HCT116 (cell line): ENCODE results near the gene TMEM255A. TPM values are rescaled to one million over a fixed set of nuclear protein-coding genes. Genes with fewer than 3 reads are reported as not detected.

Experiments used
- ATAC-seq: fragments of 200-7000 bp; cut with Tn5 transposase; 2 replicates; pipeline ENCODE4 v1.9.1; 2020; ENCODE audit warnings: mild to moderate bottlenecking, moderate library complexity
- BruUV-seq: library from RNA; stranded (reverse); fragments of 400-500 nt; replicated peaks from 2 replicates; lab custom pipeline; 2021; lab: Mats Ljungman, UMichigan
- CTCF ChIA-PET: fragments of 300-600 bp; sonication (Branson Sonifier 250); formaldehyde crosslinking; loops from one replicate; lab custom pipeline; 2021; ENCODE audit warnings: antibody characterized with exemption; lab: Charles Lee
- POLR2A ChIA-PET: fragments of 300-600, 350-600 bp; sonication (Branson Sonifier 250); formaldehyde crosslinking; loops from one replicate; lab custom pipeline; 2021; ENCODE audit warnings: antibody characterized with exemption; lab: Charles Lee
- RAD21 ChIA-PET, 2 experiments: fragments of 300-600 bp; sonication (Branson Sonifier 250); formaldehyde crosslinking; loops; one replicate each; lab custom pipeline; 2023; ENCODE audit warnings: low total read pairs in 2 of 2; ENCODE audit not compliant: uncharacterized antibody in 2 of 2, unreplicated experiment in 2 of 2, low non-redundant PET in 1 of 2; lab: Charles Lee
- DNase-seq: peaks from one replicate; pipeline ENCODE4 v3.0.0-alpha.2; 2010; ENCODE audit warnings: low read depth, low spot score
- H2AFZ ChIP-seq: fragments of 200-600 bp; shearing (Covaris generic), sonication (generic); 2 replicates; pipeline ENCODE4 v1.6.1; 2017; ENCODE audit warnings: low read depth, mixed run types, mixed read lengths, antibody characterized with exemption, low read length; ENCODE audit not compliant: poor library complexity, severe bottlenecking
- H3K27ac ChIP-seq: 2 replicates; pipeline ENCODE4 v1.5.1; 2012; ENCODE audit warnings: low read depth, low read length
- H3K27me3 ChIP-seq: fragments of 200-600 bp; sonication (generic); 2 replicates; pipeline ENCODE4 v1.6.1; 2016; ENCODE audit warnings: mixed run types, low read length, mixed read lengths; ENCODE audit not compliant: insufficient read depth
- H3K36me3 ChIP-seq, 2 experiments: fragments of 200-500 bp in 1 of 2; fragments of 200-600 bp in 1 of 2; sonication (Bioruptor generic) in 1 of 2; sonication (generic) in 1 of 2; 2 replicates each; pipeline versions ENCODE4 v1.5.1 to v1.6.1; 2014 to 2016; ENCODE audit warnings: low read length in 2 of 2, inconsistent platforms in 1 of 2, mixed read lengths in 1 of 2, mixed run types in 1 of 2; ENCODE audit not compliant: insufficient read depth in 2 of 2, control insufficient read depth in 1 of 2
- H3K4me1 ChIP-seq, 2 experiments: fragments of 200-600 bp in 1 of 2; sonication (generic) in 1 of 2; 2 replicates each; pipeline versions ENCODE4 v1.5.1 to v1.6.1; 2012 to 2017; ENCODE audit warnings: low read length in 2 of 2, inconsistent platforms in 1 of 2, mild to moderate bottlenecking in 1 of 2, mixed read lengths in 1 of 2, mixed run types in 1 of 2, moderate library complexity in 1 of 2; ENCODE audit not compliant: insufficient read depth in 2 of 2, control insufficient read depth in 1 of 2
- H3K4me2 ChIP-seq: fragments of 200-600 bp; sonication (generic); 2 replicates; pipeline ENCODE4 v1.6.1; 2017; ENCODE audit warnings: mixed run types, low read length, mixed read lengths
- H3K4me3 ChIP-seq, 2 experiments: fragments of 200-600 bp in 1 of 2; sonication (generic) in 1 of 2; replicated peaks in 1 of 2; 2 replicates each; pipeline ENCODE4 v1.5.1; 2011 to 2016; ENCODE audit warnings: low read length in 2 of 2, control low read depth in 1 of 2, low read depth in 1 of 2, mild to moderate bottlenecking in 1 of 2, mixed read lengths in 1 of 2, mixed run types in 1 of 2
- H3K79me2 ChIP-seq: fragments of 200-600 bp; sonication (generic); 2 replicates; pipeline ENCODE4 v1.6.1; 2017; ENCODE audit warnings: mild to moderate bottlenecking, mixed run types, low read length, moderate library complexity, mixed read lengths; ENCODE audit not compliant: insufficient read depth
- H3K9ac ChIP-seq: fragments of 200-600 bp; sonication (generic); 2 replicates; pipeline ENCODE4 v1.6.1; 2016; ENCODE audit warnings: low read length, mixed read lengths
- H3K9me2 ChIP-seq: fragments of 200-600 bp; sonication (generic), shearing (Covaris generic); 2 replicates; pipeline ENCODE4 v1.6.1; 2017; ENCODE audit warnings: mixed run types, mild to moderate bottlenecking, moderate library complexity; ENCODE audit not compliant: insufficient read depth
- H3K9me3 ChIP-seq, 2 experiments: fragments of 200-500 bp in 1 of 2; fragments of 200-600 bp in 1 of 2; sonication (Bioruptor generic) in 1 of 2; sonication (generic) in 1 of 2; 2 replicates each; pipeline ENCODE4 v1.6.1; 2014 to 2017; ENCODE audit warnings: low read length in 2 of 2, mixed read lengths in 2 of 2, inconsistent platforms in 1 of 2, low read depth in 1 of 2, mild to moderate bottlenecking in 1 of 2, mixed run types in 1 of 2, moderate library complexity in 1 of 2; ENCODE audit not compliant: control insufficient read depth in 1 of 2, insufficient read depth in 1 of 2
- H4K20me1 ChIP-seq: fragments of 200-600 bp; sonication (generic), shearing (Covaris generic); 2 replicates; pipeline ENCODE4 v1.6.1; 2017; ENCODE audit warnings: mixed run types, mild to moderate bottlenecking, moderate library complexity; ENCODE audit not compliant: insufficient read depth
- CBX3 ChIP-seq: IDR thresholded peaks from 2 replicates; pipeline ENCODE4 v1.6.1; 2012; ENCODE audit warnings: low read depth
- CEBPB ChIP-seq: IDR thresholded peaks from 2 replicates; pipeline ENCODE4 v1.6.1; 2012; ENCODE audit warnings: low read depth
- EGR1 ChIP-seq: IDR thresholded peaks from 2 replicates; pipeline ENCODE4 v1.6.1; 2012; ENCODE audit warnings: low read depth
- ELF1 ChIP-seq: IDR thresholded peaks from 2 replicates; pipeline ENCODE4 v1.6.1; 2012; ENCODE audit warnings: low read depth, borderline replicate concordance
- EZH2 ChIP-seq: fragments of 200-600 bp; sonication (generic); IDR thresholded peaks from 2 replicates; pipeline ENCODE4 v1.6.1; 2017; ENCODE audit warnings: antibody characterized with exemption, mixed run types
- FOSL1 ChIP-seq: IDR thresholded peaks from 2 replicates; pipeline ENCODE4 v1.6.1; 2012; ENCODE audit warnings: low read depth
- POLR2A ChIP-seq: IDR thresholded peaks from 2 replicates; pipeline ENCODE4 v1.7.0; 2011; ENCODE audit warnings: borderline replicate concordance; ENCODE audit not compliant: insufficient read depth, insufficient read length; ENCODE audit errors: extremely low read depth
- POLR2AphosphoS5 ChIP-seq: IDR thresholded peaks from 2 replicates; pipeline ENCODE4 v1.6.1; 2011; ENCODE audit warnings: mild to moderate bottlenecking, low read depth, low read length, moderate library complexity
- RAD21 ChIP-seq: IDR thresholded peaks from 2 replicates; pipeline ENCODE4 v1.6.1; 2012; ENCODE audit warnings: low read depth, mild to moderate bottlenecking
- SP1 ChIP-seq: IDR thresholded peaks from 2 replicates; pipeline ENCODE4 v1.6.1; 2012; ENCODE audit warnings: low read depth
- TCF7L2 ChIP-seq: IDR thresholded peaks from 2 replicates; pipeline ENCODE4 v1.7.0; 2011; ENCODE audit warnings: borderline replicate concordance, inconsistent platforms; ENCODE audit not compliant: insufficient read depth, insufficient read length; ENCODE audit errors: extremely low read depth
- YY1 ChIP-seq: IDR thresholded peaks from 2 replicates; pipeline ENCODE4 v1.6.1; 2011; ENCODE audit warnings: low read length, low read depth, moderate library complexity, mild to moderate bottlenecking; ENCODE audit not compliant: insufficient replicate concordance; ENCODE audit errors: extremely low read depth
- ZFX ChIP-seq: fragments of 450-650 bp; IDR thresholded peaks from 2 replicates; pipeline ENCODE4 v1.6.1; 2017
- intact Hi-C: fragments of 100-400 bp; cut with micrococcal nuclease; formaldehyde crosslinking; loops from 2 replicates; pipeline ENCODE4 v1.10.0; 2022
- total RNA-seq: library from RNA; stranded (reverse); gene quantifications from one replicate; pipeline ENCODE4 v1.2.1, GENCODE V29; 2021; ENCODE audit not compliant: unreplicated experiment
- TF ChIP-seq, protein P1 (sequence below): IDR thresholded peaks from 2 replicates; pipeline ENCODE4 v1.6.1; 2012; ENCODE audit warnings: low read depth
- TF ChIP-seq, protein P2 (sequence below): IDR thresholded peaks from 2 replicates; pipeline ENCODE4 v1.6.1; 2012
- TF ChIP-seq, protein P3 (sequence below): IDR thresholded peaks from 2 replicates; pipeline ENCODE4 v1.6.1; 2012

The TMEM255A gene
- total RNA-seq, 1 experiment from 2014 or later, result not detected

DNA sequence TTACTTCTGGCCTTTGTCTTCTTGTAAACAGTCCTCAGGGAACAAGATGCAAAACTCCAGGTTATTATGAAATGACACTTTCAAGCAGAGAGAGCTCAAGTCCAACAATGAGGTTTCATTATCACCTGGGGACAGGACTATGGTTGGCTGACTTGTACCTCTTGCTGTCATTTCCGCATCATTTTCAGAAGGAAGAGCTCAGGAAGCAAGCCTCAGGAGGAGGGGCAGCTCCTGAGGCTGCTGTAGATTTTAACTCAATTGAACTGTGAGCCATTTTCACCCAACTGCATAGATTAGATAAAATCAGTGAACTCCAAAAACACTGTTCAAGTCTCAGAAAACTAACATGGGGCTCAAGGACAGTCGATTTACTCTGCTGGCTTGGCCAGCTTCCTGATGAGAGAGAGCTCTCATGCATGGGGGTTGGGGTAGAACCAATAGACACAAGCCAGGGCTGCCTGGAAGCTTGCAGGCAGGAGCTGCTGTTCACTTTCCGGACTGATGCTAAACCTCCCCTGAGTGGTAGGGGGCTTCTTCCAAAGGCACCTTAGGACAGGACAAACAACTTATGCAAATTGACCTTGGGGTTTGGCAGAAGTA, 23.6 kb downstream of the TMEM255A start:
- intact Hi-C loops, result no loop called here
- POLR2A ChIA-PET, result no interaction called here
- H3K4me2 ChIP-seq, result no peak overlapping the region

DNA sequence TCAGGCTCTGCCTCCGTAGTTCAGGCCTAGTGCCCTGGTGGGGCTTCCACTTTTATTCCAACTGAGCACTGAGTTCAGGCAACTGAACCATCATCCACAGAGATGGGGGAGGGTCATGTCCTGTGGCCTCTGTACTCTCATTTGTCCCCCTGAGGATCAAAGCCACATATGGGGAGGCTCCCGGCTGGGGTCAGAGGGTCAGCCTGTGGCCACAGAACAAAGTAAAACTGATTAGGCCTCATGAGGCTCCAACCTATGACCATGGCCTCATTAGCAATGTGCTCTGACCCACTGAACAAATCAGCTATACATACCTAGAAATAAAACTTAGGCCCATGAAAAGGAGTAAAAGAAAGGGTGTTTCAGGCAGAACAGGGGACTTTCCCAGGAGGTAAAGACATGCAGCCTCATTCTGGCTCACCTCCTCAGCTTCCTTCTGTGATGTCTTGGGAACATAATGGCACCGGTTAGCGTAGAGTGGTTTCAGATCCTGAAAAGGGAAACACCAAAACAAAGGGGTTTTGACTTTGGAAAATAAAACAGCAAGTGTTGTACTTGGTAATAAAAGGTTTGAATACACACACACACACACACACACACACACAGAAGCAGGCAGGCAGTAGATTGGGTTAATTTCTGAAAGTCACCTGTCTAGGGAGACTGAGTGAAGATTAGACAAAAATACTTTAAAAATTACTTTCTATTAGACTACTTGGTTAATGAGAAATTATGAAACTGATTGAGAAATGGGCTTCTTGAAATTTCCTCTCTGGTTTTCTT, 24.3 kb downstream of the TMEM255A start:
- no peak for DNase-seq
- POLR2A ChIA-PET, result no interaction called here
- intact Hi-C loops, result no loop called here
- Histone ChIP-seq H3K4me3 (no peak overlapping the region), H4K20me1 (no peaks in the 10 kb centered on the region), H3K27ac (no peak overlapping the region), H3K9me3 (no peaks in the 10 kb centered on the region), H3K9me2 (no peaks in the 10 kb centered on the region), H3K4me1 (no peaks in the 10 kb centered on the region), H2AFZ (no peak overlapping the region), H3K9ac (no peak overlapping the region), H3K36me3 (no peaks in the 10 kb centered on the region), H3K4me2 (no peak overlapping the region), H3K79me2 (no peaks in the 10 kb centered on the region), H3K27me3 (no peaks in the 10 kb centered on the region)
- BruUV-seq, result no TSS peak
- CTCF ChIA-PET, result no interaction called here
- ATAC-seq, result no peak
- RAD21 ChIA-PET, result no interaction called here
- TF ChIP-seq CBX3, result no peak
- TF ChIP-seq, protein P1, sequence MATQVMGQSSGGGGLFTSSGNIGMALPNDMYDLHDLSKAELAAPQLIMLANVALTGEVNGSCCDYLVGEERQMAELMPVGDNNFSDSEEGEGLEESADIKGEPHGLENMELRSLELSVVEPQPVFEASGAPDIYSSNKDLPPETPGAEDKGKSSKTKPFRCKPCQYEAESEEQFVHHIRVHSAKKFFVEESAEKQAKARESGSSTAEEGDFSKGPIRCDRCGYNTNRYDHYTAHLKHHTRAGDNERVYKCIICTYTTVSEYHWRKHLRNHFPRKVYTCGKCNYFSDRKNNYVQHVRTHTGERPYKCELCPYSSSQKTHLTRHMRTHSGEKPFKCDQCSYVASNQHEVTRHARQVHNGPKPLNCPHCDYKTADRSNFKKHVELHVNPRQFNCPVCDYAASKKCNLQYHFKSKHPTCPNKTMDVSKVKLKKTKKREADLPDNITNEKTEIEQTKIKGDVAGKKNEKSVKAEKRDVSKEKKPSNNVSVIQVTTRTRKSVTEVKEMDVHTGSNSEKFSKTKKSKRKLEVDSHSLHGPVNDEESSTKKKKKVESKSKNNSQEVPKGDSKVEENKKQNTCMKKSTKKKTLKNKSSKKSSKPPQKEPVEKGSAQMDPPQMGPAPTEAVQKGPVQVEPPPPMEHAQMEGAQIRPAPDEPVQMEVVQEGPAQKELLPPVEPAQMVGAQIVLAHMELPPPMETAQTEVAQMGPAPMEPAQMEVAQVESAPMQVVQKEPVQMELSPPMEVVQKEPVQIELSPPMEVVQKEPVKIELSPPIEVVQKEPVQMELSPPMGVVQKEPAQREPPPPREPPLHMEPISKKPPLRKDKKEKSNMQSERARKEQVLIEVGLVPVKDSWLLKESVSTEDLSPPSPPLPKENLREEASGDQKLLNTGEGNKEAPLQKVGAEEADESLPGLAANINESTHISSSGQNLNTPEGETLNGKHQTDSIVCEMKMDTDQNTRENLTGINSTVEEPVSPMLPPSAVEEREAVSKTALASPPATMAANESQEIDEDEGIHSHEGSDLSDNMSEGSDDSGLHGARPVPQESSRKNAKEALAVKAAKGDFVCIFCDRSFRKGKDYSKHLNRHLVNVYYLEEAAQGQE, result no peak
- no peak for TF ChIP-seq CEBPB
- no peak for TF ChIP-seq YY1
- TF ChIP-seq, protein P2, sequence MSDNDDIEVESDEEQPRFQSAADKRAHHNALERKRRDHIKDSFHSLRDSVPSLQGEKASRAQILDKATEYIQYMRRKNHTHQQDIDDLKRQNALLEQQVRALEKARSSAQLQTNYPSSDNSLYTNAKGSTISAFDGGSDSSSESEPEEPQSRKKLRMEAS, result no peak
- no peak for TF ChIP-seq POLR2AphosphoS5
- no peak for TF ChIP-seq EGR1
- no peak for TF ChIP-seq POLR2A
- TF ChIP-seq, protein P3, sequence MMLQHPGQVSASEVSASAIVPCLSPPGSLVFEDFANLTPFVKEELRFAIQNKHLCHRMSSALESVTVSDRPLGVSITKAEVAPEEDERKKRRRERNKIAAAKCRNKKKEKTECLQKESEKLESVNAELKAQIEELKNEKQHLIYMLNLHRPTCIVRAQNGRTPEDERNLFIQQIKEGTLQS, result no peak
- TF ChIP-seq RAD21, result no peak
- TF ChIP-seq ELF1, result no peak
- TF ChIP-seq EZH2, result no peak
- TF ChIP-seq FOSL1, result no peak
- no peak for TF ChIP-seq TCF7L2
- no peak for TF ChIP-seq ZFX
- no peak for TF ChIP-seq SP1

More for the DNA sequence above, 23.6 kb downstream of the TMEM255A start:
- CTCF ChIA-PET, result no interaction called here
- no peak for ATAC-seq
- H3K4me1 ChIP-seq, result no peaks in the 10 kb centered on the region
- H3K27ac ChIP-seq, result no peak overlapping the region
- H3K9me3 ChIP-seq, result no peaks in the 10 kb centered on the region
- H4K20me1 ChIP-seq, result no peaks in the 10 kb centered on the region
- no peak overlapping the region for H3K4me3 ChIP-seq
- TF ChIP-seq, protein P3, result no peak
- TF ChIP-seq EZH2, result no peak
- no peaks in the 10 kb centered on the region for H3K79me2 ChIP-seq
- no peak overlapping the region for H2AFZ ChIP-seq
- no TSS peak for BruUV-seq
- no peaks in the 10 kb centered on the region for H3K9me2 ChIP-seq
- RAD21 ChIA-PET, result no interaction called here
- H3K36me3 ChIP-seq, result no peaks in the 10 kb centered on the region
- H3K27me3 ChIP-seq, result no peaks in the 10 kb centered on the region
- no peak for DNase-seq
- no peak overlapping the region for H3K9ac ChIP-seq
